Measurements from ENCODE around the gene MANSC4.

MANSC4 gene

GRCh38 chr12:27814851-27815591, 35.0 kb upstream of the MANSC4 start:
- H3K4me3 Mint-ChIP-seq: no peak overlapping the region
- no peaks in the 10 kb centered on the region for H3K36me3 Mint-ChIP-seq (ENCODE audit: low read depth)
- H3K27me3 Mint-ChIP-seq (ENCODE audit: low read depth): peaks cover 3% of the 10 kb centered on the region
- no peaks in the 10 kb centered on the region for H3K9me3 Mint-ChIP-seq
- H3K27ac Mint-ChIP-seq: no peak overlapping the region
- peaks cover 12% of the 10 kb centered on the region for H3K4me1 Mint-ChIP-seq
- TF ChIP-seq CTCF (IDR thresholded peaks at IDR 0.05; ENCODE audit: unreplicated experiment in 3 of 3): no peak

- no peak overlapping the region for H3K27ac Mint-ChIP-seq
- peaks cover 12% of the 10 kb centered on the region for H3K4me1 Mint-ChIP-seq
- no peak for TF ChIP-seq CTCF (IDR thresholded peaks at IDR 0.05; ENCODE audit: unreplicated experiment in 3 of 3)
- H3K27me3 Mint-ChIP-seq (ENCODE audit: low read depth): peaks cover 3% of the 10 kb centered on the region
- no peaks in the 10 kb centered on the region for H3K36me3 Mint-ChIP-seq (ENCODE audit: low read depth)
- H3K9me3 Mint-ChIP-seq: no peaks in the 10 kb centered on the region
- H3K4me3 Mint-ChIP-seq: no peak overlapping the region
Measured at GRCh38 chr12:27814411-27814810, 34.4 kb upstream of the MANSC4 start.

GRCh38 chr12:27812502-27812901, 32.5 kb upstream of the MANSC4 start:
- Mint-ChIP-seq H3K27ac (no peak overlapping the region), H3K4me3 (no peak overlapping the region), H3K9me3 (no peaks in the 10 kb centered on the region), H3K27me3 (ENCODE audit: low read depth) (peaks cover 3% of the 10 kb centered on the region), H3K4me1 (no peaks in the 10 kb centered on the region), H3K36me3 (ENCODE audit: low read depth) (no peaks in the 10 kb centered on the region)
- TF ChIP-seq CTCF (IDR thresholded peaks at IDR 0.05; ENCODE audit: unreplicated experiment in 3 of 3): no peak

GRCh38 chr12:27810756-27811155, 30.7 kb upstream of the MANSC4 start:
- no peaks in the 10 kb centered on the region for H3K4me1 Mint-ChIP-seq
- no peaks in the 10 kb centered on the region for H3K36me3 Mint-ChIP-seq (ENCODE audit: low read depth)
- H3K4me3 Mint-ChIP-seq: no peak overlapping the region
- no peaks in the 10 kb centered on the region for H3K9me3 Mint-ChIP-seq
- peaks cover 7% of the 10 kb centered on the region for H3K27me3 Mint-ChIP-seq (ENCODE audit: low read depth)
- no peak overlapping the region for H3K27ac Mint-ChIP-seq
- no peak for TF ChIP-seq CTCF (IDR thresholded peaks at IDR 0.05; ENCODE audit: unreplicated experiment in 3 of 3)

GRCh38 chr12:27808841-27809240, 28.8 kb upstream of the MANSC4 start:
- TF ChIP-seq CTCF (IDR thresholded peaks at IDR 0.05; ENCODE audit: unreplicated experiment in 3 of 3): no peak
- Mint-ChIP-seq H3K9me3 (no peaks in the 10 kb centered on the region), H3K27me3 (ENCODE audit: low read depth) (peaks cover 7% of the 10 kb centered on the region), H3K36me3 (ENCODE audit: low read depth) (no peaks in the 10 kb centered on the region), H3K27ac (no peak overlapping the region), H3K4me3 (no peak overlapping the region), H3K4me1 (no peaks in the 10 kb centered on the region)

- Mint-ChIP-seq H3K27me3 (ENCODE audit: low read depth) (peaks cover 4% of the 10 kb centered on the region), H3K4me1 (no peaks in the 10 kb centered on the region), H3K4me3 (no peak overlapping the region), H3K36me3 (ENCODE audit: low read depth) (no peaks in the 10 kb centered on the region), H3K27ac (no peak overlapping the region), H3K9me3 (no peaks in the 10 kb centered on the region)
- no peak for TF ChIP-seq CTCF (IDR thresholded peaks at IDR 0.05; ENCODE audit: unreplicated experiment in 3 of 3)
Measured at GRCh38 chr12:27807063-27807703, 27.1 kb upstream of the MANSC4 start.
